ENCODE results near the gene SNX13.
"Not testable (repeated sequence)": the region's sequence is repeated elsewhere in the genome, so short reads cannot be mapped to it uniquely, and the experiment has no call there.

The SNX13 gene

DNA sequence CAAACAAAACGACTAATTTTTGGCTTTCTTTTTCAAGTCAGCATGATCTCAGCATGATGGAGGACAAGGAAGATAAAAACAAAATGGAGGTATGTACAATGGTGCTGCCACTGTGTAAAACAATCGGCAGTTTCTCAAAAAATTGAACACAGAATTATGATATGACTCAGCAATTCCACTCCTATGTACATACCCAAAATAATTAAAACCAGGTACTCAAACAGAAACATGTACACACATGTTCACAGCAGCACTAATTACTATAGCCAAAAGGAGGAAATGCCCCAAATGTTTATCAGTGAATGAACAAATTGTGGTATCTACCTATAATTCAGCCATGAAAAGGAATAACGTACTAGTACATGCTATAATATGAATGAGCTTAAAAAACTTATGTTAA lies 29.9 kb downstream of the SNX13 start:
- no peak for DNase-seq

DNA sequence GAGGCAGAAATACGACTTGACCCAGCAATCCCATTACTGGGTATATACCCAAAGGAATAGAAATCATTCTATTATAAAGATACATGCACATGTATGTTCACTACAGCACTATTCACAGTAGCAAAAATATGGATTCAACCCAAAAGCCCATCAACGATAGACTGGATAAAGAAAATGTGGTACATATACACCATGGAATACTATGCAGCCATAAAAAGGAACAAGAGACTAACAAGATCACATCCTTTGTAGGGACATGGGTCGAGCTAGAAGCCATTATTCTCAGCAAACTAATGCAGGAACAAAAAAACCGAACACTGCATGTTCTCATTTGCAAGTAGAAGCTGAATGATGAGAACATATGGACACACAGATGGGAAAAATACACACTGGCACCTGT lies 31.0 kb downstream of the SNX13 start:
- not testable (repeated sequence) for DNase-seq

DNA sequence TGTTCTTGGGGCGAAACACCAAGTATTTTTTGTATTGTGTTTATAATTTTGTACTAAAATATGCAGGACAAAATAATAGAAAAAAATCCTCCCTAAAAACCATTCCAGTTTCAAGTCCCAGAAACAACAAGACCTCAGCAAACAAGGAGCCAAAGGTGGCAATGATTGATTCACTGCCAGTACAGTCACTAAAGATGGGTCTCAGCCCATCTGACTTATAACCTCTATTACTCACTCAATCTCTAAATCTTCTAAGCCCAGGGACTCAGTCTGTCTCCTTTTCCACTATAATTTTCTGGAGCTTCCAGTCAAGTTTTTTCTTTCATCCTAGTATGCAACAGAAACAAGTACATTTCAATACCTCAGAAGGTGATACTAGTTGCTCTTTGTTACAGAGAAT lies 33.3 kb downstream of the SNX13 start:
- no peak for DNase-seq

DNA sequence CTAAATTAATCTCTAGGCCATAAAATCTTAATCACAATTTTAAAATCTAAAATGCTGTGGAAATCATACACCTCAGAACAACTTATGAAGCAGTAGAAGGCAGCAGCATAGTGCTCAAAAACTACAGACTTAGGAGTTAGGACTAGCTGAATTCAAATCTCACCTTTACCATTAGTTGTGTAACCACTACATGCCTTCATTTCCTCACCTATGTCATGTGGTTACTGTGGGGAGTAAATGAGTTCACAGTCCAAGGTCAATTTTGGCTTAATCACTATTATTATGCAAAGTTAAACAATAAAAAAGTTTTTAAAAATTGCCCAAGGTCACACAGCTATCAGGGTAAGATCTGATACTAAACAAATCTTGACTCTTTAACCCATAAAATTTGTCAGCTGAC lies 37.0 kb downstream of the SNX13 start:
- DNase-seq = no peak

DNA sequence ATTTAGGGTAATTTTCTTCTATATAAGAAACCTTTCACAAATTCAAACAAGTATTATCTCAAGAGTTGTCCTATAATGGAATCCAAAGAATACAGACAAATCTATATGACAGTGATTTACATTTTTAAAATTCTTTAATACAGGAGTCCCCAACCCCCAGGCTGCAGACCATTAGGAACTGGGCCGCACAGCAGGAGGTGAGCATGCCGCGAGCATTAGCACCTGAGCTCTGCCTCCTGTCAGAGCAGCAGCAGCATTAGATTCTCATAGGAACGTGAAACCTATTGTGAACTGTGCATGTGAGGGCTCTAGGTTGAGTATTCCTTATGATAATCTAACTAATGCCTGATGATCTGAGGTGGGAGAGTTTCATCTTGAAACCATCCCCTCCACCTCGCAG lies 37.7 kb downstream of the SNX13 start:
- no peak for DNase-seq

DNA sequence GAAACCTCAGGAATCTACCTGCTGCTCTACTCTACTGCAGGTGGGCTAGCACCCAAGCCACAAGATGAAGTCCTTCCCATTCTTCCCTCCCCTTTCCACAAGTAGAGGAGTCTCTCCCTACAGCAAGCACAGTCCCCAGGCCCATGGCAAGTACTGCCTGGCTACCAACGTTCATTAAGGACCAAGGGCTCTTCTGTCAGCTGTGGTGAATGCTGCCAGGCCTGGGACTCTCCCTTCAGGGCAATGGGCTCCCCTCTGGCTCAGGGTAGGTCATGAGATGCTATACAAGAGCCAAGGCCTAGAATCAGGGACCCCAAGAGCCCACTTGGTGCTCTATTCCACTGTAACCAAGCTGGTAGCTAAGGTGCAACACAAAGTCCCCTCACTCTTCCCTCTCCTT lies 39.8 kb downstream of the SNX13 start:
- no peak for DNase-seq

DNA sequence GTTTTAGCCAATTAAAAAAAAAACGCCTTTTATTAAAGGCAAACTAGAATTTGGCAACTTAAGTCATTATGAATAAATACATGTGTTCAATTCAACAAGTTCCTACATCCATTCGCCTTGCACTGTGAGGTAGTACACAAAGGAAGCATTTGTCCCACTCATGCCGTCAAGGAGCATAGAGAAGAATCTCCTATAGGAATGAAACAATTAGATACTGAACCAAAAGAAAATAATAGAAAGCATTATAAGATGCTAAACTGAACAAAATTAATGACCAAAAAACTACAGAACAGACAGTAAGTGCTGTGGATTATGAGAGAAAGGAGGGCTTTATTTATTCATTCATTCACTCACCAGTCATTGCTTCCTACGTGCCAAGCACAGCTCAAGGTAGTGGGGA lies 42.2 kb downstream of the SNX13 start:
- no peak for DNase-seq

DNA sequence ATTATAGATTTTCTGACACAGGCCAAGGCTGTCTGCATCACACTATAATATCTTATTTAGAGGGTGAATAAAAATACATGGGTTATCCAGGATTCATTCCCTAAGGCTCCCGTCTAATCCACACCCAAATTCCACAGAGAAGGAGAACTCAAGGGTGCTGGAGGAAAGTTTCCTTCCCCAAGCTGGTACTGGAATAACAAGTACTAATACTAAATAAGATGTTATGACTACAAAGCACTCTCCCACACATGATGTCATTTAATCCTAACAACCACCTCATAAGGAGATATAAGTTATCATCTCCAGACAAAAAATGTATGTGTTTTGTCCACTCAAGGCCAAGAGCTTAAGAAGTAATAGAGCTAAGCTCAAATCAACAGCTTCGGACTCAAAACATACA lies 53.0 kb downstream of the SNX13 start:
- no peak for DNase-seq

DNA sequence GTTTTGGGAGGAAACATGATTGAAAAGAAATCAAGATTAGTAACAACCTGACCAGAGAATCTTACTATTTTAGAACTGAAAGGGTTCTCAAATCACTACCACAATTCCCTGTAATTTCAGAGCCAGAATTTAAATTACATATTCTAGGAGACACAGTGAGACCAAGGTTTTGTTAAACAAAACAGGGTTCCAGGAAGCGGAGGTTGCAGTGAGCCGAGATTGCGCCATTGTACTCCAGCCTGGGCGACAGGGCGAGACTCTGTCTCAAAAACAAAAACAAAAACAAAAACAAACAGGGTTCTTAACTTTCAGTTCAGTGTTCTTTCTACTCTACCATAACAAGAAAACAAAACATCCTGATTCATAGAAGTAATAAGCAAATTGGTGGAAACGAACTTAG lies 57.6 kb downstream of the SNX13 start:
- DNase-seq = no peak

DNA sequence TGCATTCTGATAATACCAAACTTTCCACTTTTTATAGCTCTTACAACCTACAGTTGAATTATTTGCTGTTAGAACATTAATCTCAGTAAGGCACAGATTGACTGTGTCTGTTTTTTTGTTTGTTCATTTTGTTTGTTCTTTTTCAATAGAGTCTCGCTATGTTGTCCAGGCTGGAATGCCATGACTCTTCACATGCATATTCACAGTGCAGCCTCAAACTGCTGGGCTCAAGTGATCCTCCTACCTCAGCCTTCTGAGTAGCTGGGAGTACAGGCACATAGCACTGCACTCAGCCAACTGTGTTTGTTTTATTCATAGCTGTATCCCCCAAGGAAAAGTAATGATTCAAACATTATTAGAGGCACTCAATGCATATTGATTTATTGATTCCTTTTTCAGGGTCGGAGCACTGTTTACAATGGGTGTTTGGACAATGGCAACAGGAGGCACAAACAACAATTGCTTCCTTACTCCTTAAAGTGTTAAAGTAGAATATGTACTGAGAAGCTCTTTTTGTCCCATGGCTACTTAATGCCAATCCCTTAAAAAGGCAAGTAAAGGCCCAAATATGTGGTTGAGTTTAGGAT lies 61.1 kb downstream of the SNX13 start:
- DNase-seq = no peak

DNA sequence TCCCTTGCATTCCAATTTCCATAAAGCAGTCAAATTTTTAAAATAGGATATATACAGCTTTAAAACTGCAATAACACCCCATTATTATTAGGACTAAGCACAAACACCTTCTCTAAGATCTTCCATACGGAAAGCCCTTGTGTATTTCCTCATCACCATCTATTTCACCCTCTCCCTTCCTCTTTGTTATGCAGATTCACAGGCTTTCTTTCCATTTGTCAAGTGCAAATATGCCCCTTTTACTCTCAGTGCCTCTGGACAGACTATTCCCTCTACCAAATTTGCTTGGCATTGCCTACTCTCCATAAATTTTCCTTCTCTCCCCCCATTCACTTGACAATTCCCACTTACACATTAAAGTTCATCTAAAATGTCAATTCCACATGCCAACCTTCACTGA lies 61.7 kb downstream of the SNX13 start:
- DNase-seq = no peak

DNA sequence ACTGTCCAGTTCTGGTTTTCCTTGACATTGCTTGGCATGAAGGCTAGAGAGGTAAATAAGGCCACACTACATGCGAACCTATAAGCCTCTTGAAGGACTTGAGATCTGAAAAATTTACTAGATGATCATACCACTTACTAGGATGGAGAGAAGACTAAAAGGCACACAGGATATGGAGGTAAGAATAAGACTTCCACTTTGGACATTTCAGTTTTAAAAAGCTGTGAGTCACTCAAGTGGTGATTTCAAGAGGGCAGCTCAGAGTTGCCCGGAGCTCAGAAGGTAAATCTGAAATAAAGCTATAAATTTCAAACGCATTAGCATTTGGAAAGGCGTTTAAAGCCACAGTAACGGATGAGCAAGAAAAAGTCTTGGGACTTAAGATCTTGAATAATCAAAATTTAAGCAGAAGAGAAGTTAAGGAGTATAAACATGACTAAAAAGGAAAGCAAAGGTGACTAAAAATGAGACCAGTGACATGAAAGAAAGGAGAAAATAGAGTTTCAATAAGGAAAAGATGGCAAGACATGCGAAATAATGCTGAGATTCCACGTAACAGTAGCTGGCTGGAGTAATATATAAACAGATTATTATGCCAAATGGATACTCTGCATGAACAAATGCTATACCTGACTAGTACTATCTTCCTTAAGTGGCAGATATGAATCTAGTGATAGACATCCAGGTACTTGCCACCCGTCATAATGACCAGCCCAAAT lies 68.3 kb downstream of the SNX13 start:
- no peak for DNase-seq

DNA sequence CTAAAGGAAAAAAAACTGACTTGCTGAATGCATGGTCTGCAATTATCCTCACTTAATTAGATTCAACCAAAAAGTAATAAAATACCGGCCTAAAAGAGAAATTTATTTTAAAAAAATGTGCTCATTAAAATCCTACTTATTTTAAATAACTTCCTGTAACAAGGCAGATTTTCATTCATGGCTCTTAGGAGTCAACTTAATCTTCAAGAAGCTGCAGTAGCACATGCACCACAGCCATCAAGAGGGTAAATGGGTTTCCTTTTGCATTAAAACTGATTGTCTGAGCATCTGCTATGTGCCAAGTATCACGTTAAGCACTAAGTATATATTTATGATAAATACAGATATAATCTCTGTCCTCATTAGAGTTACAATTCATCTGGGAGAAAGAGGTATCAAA lies 69.9 kb downstream of the SNX13 start:
- no peak for DNase-seq

DNA sequence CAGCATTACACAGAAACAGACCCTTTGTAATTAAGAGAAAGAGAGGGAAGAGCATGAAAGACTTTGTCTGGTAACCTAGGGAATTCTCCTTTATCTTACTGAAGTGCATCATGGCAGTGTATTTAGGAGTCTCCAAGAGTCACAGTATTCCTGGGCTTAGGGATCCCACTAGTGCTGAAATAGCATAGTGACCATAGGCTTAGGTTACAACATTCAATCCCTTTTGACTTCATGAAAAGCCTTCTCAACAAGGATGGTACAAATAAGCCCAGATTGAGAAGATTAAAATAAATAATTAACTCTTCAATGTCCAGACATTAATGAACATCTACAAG lies 76.5 kb downstream of the SNX13 start:
- no peak for DNase-seq

DNA sequence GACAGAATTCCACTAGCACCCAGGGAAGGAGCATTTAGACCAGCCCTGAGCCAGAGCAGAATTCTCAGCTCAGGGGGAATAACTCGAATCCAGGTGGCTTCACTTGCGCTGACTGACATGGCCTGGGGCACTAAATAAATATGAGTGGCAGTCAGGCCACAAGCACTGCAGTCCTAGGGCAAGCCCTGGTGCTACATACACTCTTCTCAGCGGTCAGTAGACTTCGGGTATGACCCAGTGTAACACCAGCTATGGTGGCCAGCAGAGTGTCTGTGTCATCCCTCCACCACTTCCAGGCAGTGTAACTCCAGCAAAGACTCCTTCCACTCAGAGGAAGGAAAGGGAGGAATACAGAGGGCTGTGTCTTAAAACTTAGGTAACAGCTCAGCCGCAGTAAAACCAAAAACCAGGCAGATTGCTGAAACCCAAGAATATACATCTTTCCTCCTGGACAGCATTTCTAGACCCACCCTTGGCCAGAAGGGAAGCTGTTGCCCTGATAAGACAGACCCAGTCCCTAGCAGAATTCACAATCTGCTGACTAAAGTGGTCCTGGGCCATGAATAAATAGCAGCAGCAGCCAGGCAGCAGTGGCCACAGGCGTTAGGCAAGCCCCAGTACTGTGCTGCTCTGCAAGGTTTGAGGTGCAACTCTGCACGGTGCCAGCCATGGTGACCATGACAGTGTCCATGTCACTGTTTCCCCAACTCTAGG lies 77.0 kb downstream of the SNX13 start:
- DNase-seq = no peak

DNA sequence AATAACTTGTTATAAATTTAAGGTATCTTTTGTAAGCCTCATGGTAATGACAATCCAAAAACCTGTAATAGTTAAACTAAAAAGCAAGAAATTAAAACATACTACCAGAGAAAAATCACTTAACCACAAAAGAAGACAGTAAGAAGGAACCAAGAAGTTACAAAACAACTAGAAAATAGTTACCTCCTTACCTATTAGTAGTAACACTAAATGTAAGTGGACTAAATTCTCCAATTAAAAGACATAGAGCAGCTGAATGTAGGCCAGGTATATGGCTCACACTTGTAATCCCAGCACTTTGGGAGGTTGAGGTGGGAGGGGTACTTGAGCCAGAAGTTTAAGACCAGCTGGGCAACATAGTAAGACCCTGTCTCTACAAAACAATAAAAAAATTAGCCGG lies 84.0 kb downstream of the SNX13 start:
- no peak for DNase-seq

DNA sequence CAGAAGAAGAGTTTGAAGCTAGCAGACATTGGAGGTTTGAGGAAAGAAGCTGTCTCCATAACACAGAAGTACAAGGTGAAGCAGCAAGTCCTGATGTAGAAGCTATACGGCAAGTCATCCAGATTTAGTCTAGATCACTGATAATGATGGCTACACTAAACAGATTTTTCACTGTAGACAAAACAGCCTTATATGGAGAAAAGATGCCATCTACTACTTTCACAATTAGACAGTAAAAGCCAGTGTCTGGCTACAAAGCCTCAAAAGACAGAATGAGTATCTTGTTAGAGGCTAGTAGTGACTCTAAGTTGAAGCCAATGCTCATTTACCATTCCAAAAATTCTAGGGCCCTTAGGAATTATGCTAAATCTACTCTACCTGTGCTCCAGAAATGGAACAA lies 85.1 kb downstream of the SNX13 start:
- DNase-seq = no peak

DNA sequence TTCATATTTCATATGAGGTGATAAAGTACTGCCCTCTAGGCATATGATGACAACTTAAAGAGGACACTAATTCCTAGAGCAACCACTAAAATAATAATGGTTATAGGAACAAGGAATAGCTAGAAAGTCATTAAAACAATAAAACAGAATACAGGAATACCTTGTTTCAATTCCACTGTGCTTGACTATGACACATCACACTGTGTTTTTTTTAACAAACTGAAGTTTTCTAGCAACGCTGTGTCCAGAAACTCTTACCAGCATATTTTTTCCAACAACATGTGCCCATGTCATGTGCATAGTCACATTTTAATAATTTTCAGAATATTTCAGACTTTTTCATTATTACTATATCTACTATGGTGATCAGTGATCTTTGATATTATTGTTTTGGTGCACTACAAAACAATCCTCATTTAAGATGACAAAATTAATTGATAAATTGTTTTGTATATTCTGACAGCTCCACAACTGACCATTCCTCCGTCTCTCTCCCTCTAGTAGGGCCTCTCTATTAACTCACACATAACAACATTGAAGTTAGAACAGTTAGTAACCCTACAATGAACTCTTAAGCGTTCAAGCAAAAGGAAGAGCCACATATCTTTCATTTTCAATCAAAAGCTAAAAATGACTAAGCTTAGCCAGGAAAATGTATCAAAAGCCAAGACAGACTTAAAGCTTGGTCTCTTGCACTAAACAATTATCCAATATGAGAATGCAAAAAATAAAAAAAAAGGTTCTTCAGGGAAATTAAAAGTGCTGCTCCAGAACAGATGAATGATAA lies 85.8 kb downstream of the SNX13 start:
- DNase-seq = no peak

DNA sequence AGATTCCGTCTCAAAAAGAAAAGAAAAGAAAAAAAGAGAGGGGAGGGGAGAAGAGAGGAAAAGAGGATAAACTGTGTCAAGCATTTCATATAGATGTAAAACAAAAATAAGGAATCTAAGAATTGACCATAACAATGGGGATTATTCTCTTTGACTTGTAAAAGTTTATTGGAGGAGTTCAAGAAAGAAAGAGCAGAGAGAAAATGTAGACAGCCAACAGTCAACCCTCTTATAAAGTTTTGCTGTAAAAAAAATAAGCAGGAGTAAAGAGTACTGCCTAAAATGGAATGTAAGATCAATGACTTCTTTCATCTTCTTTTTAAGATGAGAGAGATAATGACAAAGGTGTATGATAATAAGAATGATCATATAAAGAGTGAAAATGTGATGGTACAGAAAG lies 87.9 kb downstream of the SNX13 start:
- DNase-seq = no peak

DNA sequence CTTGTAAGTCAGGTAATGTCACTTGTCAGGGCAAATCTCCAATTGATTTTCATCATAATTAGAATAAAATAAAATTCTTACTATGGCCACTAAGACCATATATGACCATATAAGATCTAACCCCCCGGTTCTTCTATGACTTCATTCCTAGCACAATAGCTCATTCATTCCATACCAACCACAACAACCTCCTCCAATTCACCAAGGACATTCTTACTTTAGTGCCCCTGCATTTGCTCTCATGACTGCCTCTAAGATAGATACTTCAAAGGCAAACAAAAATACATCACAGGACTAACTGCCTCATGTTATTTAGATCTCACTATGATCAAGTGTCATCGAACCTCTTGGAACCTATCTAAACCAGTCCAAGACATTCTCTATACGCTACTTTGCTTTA lies 90.8 kb downstream of the SNX13 start:
- DNase-seq = no peak

DNA sequence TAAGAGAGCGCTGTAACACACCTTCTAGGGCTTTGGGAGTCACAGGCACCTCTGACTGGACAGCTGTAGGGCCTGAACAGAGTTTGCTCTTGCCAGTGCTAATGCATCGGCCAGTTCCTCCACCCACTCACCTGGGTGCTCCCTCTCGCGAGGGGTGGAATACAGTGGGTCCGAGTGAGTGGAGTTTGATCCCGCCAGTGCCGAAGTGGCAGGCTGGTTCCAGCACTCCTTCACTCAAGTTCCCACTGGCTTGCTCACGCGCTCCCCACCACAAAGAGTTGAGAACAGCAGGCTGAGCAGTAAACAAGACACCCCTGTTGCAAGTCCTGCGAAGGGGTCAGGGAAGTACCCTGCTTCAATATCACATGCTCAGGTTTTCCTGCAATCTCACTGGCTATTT lies 91.8 kb downstream of the SNX13 start:
- DNase-seq = no peak

DNA sequence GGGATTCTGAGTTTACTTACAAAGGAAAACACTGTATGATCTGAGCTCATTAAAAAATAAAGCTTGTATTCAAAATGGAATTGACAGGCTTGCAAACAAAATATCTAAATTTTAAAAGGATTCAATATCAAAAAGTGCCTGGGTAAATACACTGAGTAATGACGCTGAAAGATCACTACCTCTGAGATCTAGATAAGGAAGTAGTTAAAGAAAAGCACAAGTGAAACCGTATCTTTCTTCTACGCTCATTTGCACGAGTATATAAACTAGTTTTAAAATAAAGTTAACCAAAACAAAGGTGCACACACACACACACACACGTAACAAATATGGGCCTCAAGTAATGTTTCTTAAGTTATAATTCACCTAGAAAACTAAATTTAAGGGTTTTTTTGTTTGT lies 93.4 kb downstream of the SNX13 start:
- DNase-seq = no peak

DNA sequence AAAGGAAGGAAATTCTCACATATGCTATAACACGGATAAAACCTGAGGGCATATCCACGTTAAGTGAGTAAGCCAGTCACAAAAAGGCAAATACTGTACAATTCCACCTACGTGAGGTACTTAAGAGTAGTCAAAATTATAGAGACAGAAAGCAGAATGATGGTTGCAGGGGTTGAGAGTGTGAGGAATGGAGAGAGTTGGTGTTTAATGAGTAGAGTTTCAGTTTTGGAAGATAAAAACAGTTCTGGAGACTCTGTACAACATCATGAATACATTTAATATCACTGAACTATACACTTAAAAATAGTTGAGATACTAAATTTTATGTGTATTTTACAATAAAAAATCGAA lies 95.1 kb downstream of the SNX13 start:
- DNase-seq = no peak
